ENCODE measurements around the gene PEA15.

GRCh38 chr1:160177667-160178066 is 27.5 kb upstream of the PEA15 start:
- TF ChIP-seq CTCF (IDR thresholded peaks at IDR 0.05) (no peak), ZFX (IDR thresholded peaks at IDR 0.05; ENCODE audit: borderline replicate concordance) (no peak)
